ENCODE measurements around the gene CNBP.
"Not testable (repeated sequence)": the region's sequence is repeated elsewhere in the genome, so short reads cannot be mapped to it uniquely, and the experiment has no call there.

Gene CNBP

DNA sequence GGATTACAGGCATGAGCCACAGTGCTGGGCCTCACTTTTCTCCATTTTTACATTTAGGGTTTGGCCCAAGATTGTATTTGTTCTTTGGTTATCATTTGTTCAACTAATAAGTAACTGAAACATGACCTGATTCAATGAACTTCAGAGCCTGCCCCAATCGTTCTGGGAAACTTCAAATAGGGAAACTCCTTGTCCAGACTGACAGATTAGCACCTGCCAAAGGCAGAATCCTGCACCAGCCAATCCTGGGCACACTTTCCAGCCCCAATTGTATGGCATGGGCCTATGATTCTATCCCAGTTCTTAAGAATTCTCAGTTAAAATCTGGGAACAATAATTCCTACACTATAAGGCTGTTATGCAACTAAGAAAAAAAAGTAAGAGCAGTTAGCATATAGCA, 43.8 kb downstream of the CNBP start:
- no peak overlapping the region for H3K4me3 ChIP-seq (ENCODE audit: low read length)
- TF ChIP-seq, protein P1, sequence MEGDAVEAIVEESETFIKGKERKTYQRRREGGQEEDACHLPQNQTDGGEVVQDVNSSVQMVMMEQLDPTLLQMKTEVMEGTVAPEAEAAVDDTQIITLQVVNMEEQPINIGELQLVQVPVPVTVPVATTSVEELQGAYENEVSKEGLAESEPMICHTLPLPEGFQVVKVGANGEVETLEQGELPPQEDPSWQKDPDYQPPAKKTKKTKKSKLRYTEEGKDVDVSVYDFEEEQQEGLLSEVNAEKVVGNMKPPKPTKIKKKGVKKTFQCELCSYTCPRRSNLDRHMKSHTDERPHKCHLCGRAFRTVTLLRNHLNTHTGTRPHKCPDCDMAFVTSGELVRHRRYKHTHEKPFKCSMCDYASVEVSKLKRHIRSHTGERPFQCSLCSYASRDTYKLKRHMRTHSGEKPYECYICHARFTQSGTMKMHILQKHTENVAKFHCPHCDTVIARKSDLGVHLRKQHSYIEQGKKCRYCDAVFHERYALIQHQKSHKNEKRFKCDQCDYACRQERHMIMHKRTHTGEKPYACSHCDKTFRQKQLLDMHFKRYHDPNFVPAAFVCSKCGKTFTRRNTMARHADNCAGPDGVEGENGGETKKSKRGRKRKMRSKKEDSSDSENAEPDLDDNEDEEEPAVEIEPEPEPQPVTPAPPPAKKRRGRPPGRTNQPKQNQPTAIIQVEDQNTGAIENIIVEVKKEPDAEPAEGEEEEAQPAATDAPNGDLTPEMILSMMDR (conservative IDR thresholded peaks at IDR 0.05; ENCODE audit: low read depth, low read length): no peak
- no peak for DNase-seq (ENCODE audit: low read depth)

DNA sequence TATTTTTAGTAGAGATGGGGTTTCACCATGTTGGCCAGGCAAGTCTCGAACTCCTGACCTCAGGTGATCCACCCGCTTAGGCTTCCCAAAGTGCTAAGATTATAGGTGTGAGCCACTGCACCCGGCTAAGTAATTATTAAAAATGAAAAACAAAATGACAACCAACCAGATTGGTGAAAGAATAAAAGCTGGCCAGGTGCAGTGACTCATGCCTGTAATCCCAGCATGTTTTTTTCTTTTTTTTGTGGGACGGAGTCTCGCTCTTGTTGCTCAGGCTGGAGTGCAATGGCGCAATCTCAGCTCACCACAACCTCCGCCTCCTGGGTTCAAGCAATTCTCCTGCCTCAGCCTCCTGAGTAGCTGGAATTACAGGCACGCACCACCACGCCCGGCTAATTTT, 47.4 kb downstream of the CNBP start:
- DNase-seq (ENCODE audit: low read depth); H3K4me3 ChIP-seq (ENCODE audit: low read length): not testable (repeated sequence)

DNA sequence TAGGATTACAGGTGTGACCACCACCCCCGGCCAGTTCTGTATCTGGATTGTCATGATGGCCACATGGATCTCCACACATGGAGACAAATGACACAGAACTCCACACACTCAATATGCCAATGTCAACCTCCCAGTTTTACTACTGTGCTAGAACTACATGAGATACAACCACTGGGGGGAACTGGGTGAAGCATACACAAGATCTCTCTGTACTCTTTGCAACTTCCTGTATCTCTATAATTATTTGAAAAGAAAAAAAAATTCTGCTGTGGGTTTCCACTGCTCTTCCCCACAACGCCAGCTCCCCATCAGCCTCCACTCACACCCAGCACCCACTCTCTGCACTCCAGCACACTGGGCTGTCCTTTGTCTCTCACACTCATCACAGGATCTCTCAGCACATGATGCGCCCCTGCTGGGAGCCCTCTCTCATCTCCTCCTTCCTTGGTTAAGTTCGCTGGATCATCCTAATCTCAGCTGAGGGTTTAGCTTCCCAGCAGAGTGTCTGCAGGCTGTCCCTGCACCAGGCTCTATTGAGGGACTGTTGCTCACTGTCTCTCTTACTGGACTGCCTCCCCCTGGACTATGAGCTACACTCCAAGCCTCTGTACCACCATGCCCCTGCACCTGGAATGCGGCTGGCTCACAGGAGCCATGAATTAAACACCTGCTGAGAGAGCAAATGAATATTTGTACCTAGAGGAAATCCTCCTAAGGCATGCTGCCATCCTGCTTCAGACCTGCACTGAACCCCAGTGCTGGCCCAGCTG, 51.4 kb downstream of the CNBP start:
- no peak for DNase-seq (ENCODE audit: low read depth)
- H3K4me3 ChIP-seq (ENCODE audit: low read length): no peak overlapping the region
- TF ChIP-seq, protein P1 (conservative IDR thresholded peaks at IDR 0.05; ENCODE audit: low read depth, low read length): no peak

DNA sequence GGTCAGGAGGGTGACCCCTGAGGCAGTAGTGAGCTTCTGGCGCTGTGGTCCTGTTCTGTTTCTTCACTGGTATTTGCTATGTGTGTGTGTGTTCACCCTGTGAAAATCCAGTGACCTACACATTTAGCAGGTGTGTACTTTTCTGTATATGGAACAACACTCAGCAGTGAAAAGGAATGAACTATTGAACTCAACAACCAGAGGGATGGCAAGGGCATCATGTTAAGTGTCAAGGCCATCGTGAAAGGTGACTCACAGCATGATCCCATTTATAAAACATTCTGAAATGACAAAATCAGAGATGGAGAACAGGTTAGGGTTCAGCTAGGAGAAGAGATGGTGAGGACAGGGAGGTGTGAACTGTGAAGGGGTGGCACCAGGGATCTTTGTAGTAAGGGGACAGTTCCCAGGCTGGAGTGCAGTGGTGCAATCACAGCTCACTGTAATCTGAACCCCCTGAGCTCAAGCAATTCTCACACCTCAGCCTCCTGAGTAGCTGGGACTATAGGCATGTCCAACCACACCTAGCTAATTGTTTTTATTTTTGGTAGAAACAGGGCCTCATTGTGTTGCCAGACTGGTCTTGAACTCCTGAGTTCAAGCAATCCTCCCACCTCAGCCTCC, 52.1 kb downstream of the CNBP start:
- TF ChIP-seq, protein P1 (conservative IDR thresholded peaks at IDR 0.05; ENCODE audit: low read depth, low read length): no peak
- no peak overlapping the region for H3K4me3 ChIP-seq (ENCODE audit: low read length)
- no peak for DNase-seq (ENCODE audit: low read depth)

DNA sequence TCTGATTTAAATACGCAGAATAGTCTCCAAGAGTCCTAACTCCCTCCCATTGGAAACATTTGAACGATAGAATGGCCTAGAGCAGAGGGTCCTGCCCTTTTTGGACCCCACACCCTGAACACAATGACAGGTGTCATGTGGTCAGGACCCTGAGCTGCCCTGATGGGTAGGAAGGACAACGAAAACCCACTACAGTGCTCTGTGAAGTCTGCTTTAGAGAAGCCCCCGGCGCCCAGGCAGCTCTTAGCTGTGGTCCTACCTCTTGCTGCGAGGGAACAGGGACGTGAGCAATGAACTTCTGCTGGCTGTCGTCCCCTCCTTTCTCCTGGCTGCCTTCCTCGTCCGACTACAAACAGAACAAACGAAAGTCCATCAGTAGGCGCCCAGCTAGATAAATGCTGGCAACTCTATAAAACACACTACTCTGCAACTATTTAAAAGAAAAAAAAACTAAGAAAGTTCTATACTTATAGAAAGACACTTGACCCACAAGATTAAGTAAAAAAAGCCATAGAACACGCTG, 53.3 kb downstream of the CNBP start:
- TF ChIP-seq, protein P1 (conservative IDR thresholded peaks at IDR 0.05; ENCODE audit: low read depth, low read length): no peak
- DNase-seq (ENCODE audit: low read depth): no peak
- no peak overlapping the region for H3K4me3 ChIP-seq (ENCODE audit: low read length)

DNA sequence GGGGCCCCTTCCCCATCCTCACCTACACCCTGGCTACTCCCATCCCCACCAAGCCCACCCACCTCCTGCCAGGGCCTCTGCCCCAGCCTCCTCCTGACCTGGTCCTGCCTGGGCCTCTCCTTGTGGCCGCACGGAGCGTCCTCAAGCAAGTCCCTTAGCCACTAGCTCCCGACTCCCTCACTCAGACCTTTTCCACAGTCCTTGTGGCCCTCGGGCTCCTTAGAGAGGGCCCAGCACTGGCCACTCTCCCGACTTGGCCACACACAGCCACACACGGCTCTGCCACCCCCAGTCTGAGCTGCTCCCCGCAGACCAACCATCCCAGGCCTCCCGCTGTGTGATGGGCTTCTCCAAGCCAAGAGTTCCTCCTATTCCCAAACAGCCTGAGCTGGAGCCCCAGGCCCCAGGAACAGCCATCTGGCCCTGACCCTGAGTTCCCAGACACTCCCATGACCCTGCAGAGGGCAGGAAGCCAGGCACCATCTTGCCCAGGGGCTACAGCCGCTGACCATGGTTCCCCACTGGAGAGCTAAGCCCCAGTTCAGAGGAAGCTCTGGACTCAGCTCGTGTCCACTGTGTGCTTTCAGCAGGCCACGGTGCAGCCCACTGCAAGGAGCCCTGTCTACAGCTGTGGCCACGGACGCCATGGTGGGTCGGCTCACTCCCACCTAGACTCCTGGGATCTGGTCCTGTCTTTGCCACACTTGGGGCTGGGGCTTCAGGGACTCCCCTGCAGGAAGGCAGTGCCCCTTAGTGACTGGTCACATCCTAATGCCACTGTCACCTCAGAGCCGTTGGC, 55.1 kb downstream of the CNBP start:
- no peak for DNase-seq (ENCODE audit: low read depth)
- H3K4me3 ChIP-seq (ENCODE audit: low read length): no peak overlapping the region
- TF ChIP-seq, protein P1 (conservative IDR thresholded peaks at IDR 0.05; ENCODE audit: low read depth, low read length): no peak

DNA sequence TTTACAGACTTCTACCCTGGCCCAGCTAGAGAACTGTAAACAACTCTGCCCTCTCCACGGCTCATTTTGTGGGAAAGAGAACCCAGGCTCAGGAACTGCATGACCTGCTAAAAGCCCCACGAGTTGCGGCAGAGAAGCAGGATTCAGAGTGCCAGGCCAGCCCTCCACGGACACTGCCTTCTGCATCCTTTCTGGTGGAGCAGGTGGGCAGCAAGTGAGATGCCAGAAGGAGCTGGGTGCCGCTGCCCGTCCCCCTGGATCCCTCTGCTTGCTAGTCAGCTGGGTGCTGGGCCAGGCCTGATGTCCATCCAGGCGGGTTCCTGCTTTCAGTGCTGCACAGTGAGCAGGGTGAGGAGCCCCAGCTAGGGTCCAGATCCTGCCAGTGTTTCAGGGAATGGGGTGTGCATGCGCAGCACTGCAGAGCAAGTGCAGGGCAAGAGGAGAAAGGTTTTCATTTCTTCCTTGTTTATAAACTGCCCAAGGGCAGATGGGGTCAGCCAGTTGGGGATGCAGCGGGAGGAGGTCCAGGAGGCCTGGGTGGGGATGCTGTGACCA, 56.9 kb downstream of the CNBP start:
- DNase-seq (ENCODE audit: low read depth): no peak
- no peak overlapping the region for H3K4me3 ChIP-seq (ENCODE audit: low read length)
- TF ChIP-seq, protein P1 (conservative IDR thresholded peaks at IDR 0.05; ENCODE audit: low read depth, low read length): no peak

Measured in retinal pigment epithelial cell (primary cell).